Ecto neural progenitor cell (in vitro differentiated cells): ENCODE results near the gene MBD5.

Source experiments
- DNase-seq: peaks from one replicate; pipeline ENCODE4 v3.0.0-alpha.2; 2018; ENCODE audit warnings: low spot score

MBD5 gene

GRCh38 chr2:148548716-148549400, 528.0 kb downstream of the MBD5 start:
- DNase-seq: no peak

GRCh38 chr2:148552675-148553331, 531.9 kb downstream of the MBD5 start:
- no peak for DNase-seq

GRCh38 chr2:148553332-148553887, 532.5 kb downstream of the MBD5 start:
- DNase-seq: no peak

- no peak for DNase-seq
Observed at GRCh38 chr2:148554459-148555247, 533.8 kb downstream of the MBD5 start.

GRCh38 chr2:148555622-148556294, 534.9 kb downstream of the MBD5 start:
- DNase-seq: no peak

- no peak for DNase-seq
Observed at GRCh38 chr2:148557844-148558436, 537.0 kb downstream of the MBD5 start.

- DNase-seq: no peak
Observed at GRCh38 chr2:148560496-148560895, 539.6 kb downstream of the MBD5 start.

- no peak for DNase-seq
Observed at GRCh38 chr2:148561389-148561788, 540.5 kb downstream of the MBD5 start.

- DNase-seq: no peak
Observed at GRCh38 chr2:148565272-148565894, 544.5 kb downstream of the MBD5 start.
